Mononuclear cell (primary cell): Measurements from ENCODE around the gene MBOAT2. TPM values are rescaled to one million over a fixed set of nuclear protein-coding genes. Genes with fewer than 3 reads are reported as not detected.
"Not testable (repeated sequence)": the region's sequence is repeated elsewhere in the genome, so short reads cannot be mapped to it uniquely, and the experiment has no call there.

Experiments used
- H3K27me3 ChIP-seq: 2 replicates; pipeline ENCODE4 v1.6.0; 2011; ENCODE audit warnings: low read length, control low read depth; ENCODE audit not compliant: insufficient read depth
- H3K4me1 ChIP-seq: 2 replicates; pipeline ENCODE4 v1.5.1; 2011; ENCODE audit warnings: mild to moderate bottlenecking, low read length, control low read depth; ENCODE audit not compliant: insufficient read depth
- H3K4me3 ChIP-seq: 2 replicates; pipeline ENCODE4 v1.5.1; 2011; ENCODE audit warnings: mild to moderate bottlenecking, low read length, moderate library complexity
- H3K9me3 ChIP-seq: 2 replicates; pipeline ENCODE4 v1.5.1; 2011; ENCODE audit warnings: low read depth, mild to moderate bottlenecking, control low read depth, low read length
- total RNA-seq: library from RNA; depleted of rRNA; stranded (reverse); fragments of >200 nt; gene quantifications from one replicate; pipeline ENCODE4 v1.2.3, GENCODE V29; 2012

MBOAT2 gene
- total RNA-seq, 1 donor = 9.2 TPM

- H3K27me3 ChIP-seq = no peaks in the 10 kb centered on the region
- H3K4me3 ChIP-seq = no peak overlapping the region
- H3K9me3 ChIP-seq = no peaks in the 10 kb centered on the region
- peaks cover 11% of the 10 kb centered on the region for H3K4me1 ChIP-seq
Measured at GRCh38 chr2:8989536-8990079, 13.9 kb downstream of the MBOAT2 start.

DNA sequence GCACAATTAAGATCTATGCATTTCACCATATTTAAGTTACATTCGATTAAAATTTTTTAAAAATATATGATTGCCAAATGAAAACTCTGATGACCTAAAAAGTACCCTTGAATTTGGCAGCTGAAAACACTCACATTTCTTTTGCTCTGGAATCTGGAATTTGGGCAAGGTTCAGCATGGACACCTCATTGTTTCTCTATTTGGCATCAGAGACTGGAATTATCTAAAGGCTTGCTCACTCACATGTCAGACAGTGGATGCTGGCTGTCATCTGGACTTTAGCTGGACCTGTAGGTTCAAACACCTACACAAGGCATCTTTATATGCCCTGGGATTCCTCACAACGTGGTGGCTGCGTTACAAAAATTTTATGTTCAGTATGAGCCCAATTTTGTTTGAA, 16.1 kb downstream of the MBOAT2 start:
- Histone ChIP-seq H3K4me3 (no peak overlapping the region), H3K27me3 (no peaks in the 10 kb centered on the region), H3K9me3 (no peaks in the 10 kb centered on the region), H3K4me1 (peaks cover 29% of the 10 kb centered on the region)

- Histone ChIP-seq H3K27me3 (no peaks in the 10 kb centered on the region), H3K4me1 (peaks cover 36% of the 10 kb centered on the region), H3K4me3 (no peak overlapping the region), H3K9me3 (no peaks in the 10 kb centered on the region)
Measured at GRCh38 chr2:8986327-8986976, 17.0 kb downstream of the MBOAT2 start.

DNA sequence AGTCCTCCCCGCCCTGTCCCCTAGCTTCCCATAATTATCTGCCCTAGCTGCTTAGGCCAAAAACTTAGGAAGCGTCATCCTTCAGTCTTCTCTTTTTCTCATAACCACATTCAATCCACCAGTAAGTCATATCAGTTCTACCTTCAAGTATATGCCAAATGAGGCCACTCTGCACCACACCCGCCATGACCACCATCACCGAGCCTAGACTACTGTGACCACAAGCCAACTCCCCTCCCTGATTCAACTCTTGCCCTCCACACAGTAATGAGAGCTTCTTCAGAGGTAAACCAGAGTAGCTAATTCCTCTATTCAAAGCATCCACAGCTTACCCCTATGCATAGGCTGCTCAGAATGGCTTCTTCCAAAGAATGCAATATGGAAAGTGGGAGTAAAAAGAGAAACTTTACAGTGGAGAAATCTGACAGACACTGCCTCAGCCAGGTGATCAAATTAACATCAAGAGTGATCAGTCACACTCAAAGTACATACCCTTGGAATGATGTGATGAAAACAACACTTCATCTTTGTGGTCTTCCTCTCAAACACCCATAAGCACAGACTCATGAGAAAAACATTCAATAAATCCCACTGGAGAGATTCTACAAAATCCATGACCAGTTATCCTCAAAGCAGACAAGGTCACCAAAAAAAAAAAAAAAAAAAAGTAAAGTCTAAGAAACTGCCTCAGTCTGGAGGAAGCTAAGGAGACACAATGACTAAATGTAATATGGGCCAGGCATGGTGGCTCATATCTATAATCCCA, 17.7 kb downstream of the MBOAT2 start:
- peaks cover 36% of the 10 kb centered on the region for H3K4me1 ChIP-seq
- H3K4me3 ChIP-seq = no peak overlapping the region
- no peaks in the 10 kb centered on the region for H3K9me3 ChIP-seq
- no peaks in the 10 kb centered on the region for H3K27me3 ChIP-seq

- Histone ChIP-seq H3K9me3 (no peaks in the 10 kb centered on the region), H3K4me1 (peaks cover 36% of the 10 kb centered on the region), H3K27me3 (no peaks in the 10 kb centered on the region), H3K4me3 (no peak overlapping the region)
Measured at GRCh38 chr2:8984855-8985254, 18.6 kb downstream of the MBOAT2 start.

DNA sequence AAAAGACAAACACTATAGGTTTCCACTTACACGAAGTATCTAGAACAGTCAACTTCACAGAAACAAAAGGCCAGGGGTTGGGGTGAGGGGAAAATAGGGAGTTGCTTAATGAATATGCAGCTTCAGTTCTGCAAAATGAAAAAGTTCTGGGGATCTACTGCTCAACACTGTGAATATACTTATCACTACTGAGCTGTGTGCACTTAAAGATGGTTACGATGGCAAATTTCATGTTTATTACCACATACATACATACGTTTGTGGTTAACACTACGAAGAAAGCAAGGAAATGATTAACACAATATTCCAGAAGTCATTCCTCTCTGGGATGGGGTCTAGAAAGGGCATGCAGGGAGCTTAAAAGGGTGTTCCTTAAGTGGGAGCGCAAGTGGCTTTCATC, 19.3 kb downstream of the MBOAT2 start:
- Histone ChIP-seq H3K27me3 (no peaks in the 10 kb centered on the region), H3K4me1 (peaks cover 36% of the 10 kb centered on the region), H3K9me3 (no peaks in the 10 kb centered on the region), H3K4me3 (no peak overlapping the region)

DNA sequence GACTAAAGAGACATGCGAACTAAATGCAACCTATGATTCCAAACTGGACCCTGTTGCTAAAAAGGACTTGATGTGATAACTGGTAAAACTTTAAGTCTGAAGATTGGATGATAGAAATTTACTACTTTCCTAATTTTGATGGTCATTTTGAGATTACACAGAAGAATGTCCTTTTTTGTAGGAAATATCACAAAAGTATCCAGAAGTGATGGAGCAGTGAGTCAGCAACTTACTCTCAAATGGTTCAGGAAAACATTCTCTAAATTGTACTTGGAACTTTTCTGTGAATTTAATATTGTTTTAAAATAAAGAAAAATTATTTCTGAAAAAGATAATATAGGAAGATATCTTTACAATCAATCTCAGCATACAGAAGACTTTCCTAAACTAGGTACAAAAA, 19.9 kb downstream of the MBOAT2 start:
- Histone ChIP-seq H3K27me3 (no peaks in the 10 kb centered on the region), H3K4me1 (peaks cover 36% of the 10 kb centered on the region), H3K4me3 (no peak overlapping the region), H3K9me3 (no peaks in the 10 kb centered on the region)

DNA sequence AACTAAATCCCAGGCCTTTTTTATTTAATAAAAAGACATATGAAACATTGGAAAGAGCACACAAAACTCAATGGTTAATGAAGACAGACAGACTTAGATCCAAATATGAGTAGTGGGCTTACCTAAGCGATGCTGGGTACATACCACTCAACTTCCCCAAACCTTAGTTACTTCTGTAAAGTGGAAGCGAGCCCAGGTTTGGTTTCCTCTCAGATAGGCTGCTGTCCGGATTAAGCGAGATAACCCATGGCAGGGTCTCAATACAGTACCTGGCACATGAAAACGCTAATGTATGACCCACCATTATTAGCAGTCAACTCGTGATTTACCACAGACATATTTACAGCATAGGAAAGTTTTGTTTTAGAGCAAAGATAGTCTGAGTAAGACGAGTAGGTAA, 21.6 kb downstream of the MBOAT2 start:
- Histone ChIP-seq H3K4me3 (no peak overlapping the region), H3K27me3 (no peaks in the 10 kb centered on the region), H3K9me3 (no peaks in the 10 kb centered on the region), H3K4me1 (peaks cover 36% of the 10 kb centered on the region)

DNA sequence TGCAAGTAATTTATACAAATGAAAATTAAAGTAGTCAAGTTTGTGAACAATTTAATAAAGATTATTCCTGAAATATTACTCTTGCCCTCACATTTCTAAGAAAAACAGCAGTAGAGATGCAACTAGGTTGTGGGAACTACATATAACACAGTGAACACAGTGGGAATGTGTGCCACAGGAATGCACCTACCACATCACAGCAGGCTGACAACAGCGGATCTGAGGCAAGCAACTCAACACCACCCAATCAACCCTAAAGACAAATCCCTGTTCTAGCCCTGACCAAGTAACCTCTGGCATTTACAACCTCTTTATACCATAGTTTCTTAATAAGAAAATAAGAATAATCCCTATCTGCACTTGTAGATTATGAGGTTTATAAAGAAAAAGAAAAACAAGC, 23.4 kb downstream of the MBOAT2 start:
- Histone ChIP-seq H3K27me3 (no peaks in the 10 kb centered on the region), H3K4me1 (peaks cover 30% of the 10 kb centered on the region), H3K9me3 (no peaks in the 10 kb centered on the region), H3K4me3 (no peak overlapping the region)

- peaks cover 10% of the 10 kb centered on the region for H3K4me1 ChIP-seq
Measured at GRCh38 chr2:8977758-8978157, 25.7 kb downstream of the MBOAT2 start.

DNA sequence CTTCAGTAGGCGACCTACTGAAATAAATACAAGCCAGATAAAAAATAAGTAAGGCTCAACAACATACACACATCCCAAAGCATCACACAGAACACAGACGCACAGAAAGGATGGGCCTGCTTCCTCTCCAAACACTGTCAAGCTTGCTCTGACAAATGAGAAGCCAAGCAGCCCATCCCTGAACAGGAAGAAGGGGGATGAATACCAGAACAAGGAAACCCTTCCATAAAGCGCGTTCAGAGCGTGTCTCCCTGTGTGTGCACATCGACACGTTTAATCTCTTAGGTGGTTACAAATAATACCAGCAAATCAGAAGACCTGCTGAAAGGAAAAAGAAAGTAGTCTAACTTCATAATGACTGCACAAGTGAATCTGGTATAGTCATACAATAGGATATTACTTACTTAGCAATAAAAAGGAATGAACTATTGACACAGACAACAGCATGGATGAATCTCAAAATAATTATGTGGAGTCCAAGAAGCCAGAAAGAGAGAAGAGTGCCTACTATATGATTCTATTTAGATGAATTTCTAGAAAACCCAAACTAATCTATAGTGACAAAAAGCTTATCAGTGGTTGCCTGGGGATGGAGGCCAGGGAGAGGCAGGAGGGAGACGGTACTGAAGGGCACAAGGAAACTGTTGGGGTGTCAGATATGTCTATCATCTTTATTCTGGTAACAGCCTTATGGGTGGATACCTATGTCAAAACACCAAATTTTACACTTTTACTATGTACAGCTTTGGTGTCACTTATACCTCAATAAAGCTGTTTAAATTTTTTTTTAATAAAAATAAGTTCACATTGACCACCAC, 26.8 kb downstream of the MBOAT2 start:
- H3K4me1 ChIP-seq = no peaks in the 10 kb centered on the region

More at GRCh38 chr2:8977758-8978157, 25.7 kb downstream of the MBOAT2 start:
- Histone ChIP-seq H3K4me3 (no peak overlapping the region), H3K27me3 (no peaks in the 10 kb centered on the region), H3K9me3 (no peaks in the 10 kb centered on the region)

DNA sequence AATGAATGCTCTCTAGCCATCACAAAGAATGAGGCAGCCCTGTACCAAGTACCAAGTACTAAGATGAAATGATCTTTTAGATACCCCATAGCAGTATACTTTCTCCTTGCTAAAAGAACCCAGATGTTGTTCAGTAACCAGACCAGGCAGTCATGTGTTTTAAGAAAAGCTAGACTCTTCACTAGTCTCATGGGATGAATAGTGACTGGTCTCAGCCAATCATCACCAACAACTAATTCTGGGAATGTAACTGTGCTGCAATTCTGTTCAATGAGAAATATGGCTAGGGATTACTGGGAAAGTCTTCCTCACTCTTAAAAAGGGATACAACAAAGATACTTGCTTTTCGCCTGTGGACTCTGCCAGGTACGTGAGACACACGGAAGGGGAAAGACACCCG, 29.5 kb downstream of the MBOAT2 start:
- H3K9me3 ChIP-seq = no peaks in the 10 kb centered on the region
- no peak overlapping the region for H3K4me3 ChIP-seq
- H3K4me1 ChIP-seq = no peaks in the 10 kb centered on the region
- H3K27me3 ChIP-seq = no peaks in the 10 kb centered on the region

More for the DNA sequence above, 26.8 kb downstream of the MBOAT2 start:
- Histone ChIP-seq H3K9me3 (no peaks in the 10 kb centered on the region), H3K27me3 (no peaks in the 10 kb centered on the region), H3K4me3 (no peak overlapping the region)

DNA sequence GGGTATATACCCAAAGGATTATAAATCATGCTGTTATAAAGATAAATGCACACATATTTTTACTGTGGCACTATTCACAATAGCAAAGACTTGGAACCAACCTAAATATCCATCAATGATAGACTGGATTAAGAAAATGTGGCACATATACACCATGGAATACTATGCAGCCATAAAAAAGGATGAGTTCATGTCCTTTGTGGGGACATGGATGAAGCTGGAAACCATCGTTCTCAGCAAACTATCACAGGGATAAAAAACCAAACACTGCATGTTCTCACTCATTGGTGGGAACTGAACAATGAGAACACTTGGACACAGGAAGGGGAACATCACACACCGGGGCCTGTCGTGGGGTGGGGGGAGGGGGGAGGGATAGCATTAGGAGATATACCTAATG, 30.5 kb downstream of the MBOAT2 start:
- H3K9me3 ChIP-seq, H3K4me1 ChIP-seq, H3K4me3 ChIP-seq, H3K27me3 ChIP-seq: not testable (repeated sequence)

DNA sequence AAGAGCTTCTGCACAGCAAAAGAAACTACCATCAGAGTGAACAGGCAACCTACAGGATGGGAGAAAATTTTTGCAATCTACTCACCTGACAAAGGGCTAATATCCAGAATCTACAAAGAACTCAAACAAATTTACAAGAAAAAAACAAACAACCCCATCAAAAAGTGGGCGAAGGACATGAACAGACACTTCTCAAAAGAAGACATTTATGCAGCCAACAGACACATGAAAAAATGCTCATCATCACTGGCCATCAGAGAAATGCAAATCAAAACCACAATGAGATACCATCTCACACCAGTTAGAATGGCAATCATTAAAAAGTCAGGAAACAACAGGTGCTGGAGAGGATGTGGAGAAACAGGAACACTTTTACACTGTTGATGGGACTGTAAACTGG, 30.9 kb downstream of the MBOAT2 start:
- not testable (repeated sequence) for H3K27me3 ChIP-seq, H3K4me1 ChIP-seq, H3K4me3 ChIP-seq, H3K9me3 ChIP-seq

GRCh38 chr2:8969348-8969747, 34.1 kb downstream of the MBOAT2 start:
- not testable (repeated sequence) for H3K4me1 ChIP-seq, H3K4me3 ChIP-seq, H3K27me3 ChIP-seq, H3K9me3 ChIP-seq
